Measurements from ENCODE around the gene IKBKG.

The IKBKG gene

GRCh38 chrX:154598656-154599055 lies 51.2 kb downstream of the IKBKG start:
- TF ChIP-seq, protein P1, sequence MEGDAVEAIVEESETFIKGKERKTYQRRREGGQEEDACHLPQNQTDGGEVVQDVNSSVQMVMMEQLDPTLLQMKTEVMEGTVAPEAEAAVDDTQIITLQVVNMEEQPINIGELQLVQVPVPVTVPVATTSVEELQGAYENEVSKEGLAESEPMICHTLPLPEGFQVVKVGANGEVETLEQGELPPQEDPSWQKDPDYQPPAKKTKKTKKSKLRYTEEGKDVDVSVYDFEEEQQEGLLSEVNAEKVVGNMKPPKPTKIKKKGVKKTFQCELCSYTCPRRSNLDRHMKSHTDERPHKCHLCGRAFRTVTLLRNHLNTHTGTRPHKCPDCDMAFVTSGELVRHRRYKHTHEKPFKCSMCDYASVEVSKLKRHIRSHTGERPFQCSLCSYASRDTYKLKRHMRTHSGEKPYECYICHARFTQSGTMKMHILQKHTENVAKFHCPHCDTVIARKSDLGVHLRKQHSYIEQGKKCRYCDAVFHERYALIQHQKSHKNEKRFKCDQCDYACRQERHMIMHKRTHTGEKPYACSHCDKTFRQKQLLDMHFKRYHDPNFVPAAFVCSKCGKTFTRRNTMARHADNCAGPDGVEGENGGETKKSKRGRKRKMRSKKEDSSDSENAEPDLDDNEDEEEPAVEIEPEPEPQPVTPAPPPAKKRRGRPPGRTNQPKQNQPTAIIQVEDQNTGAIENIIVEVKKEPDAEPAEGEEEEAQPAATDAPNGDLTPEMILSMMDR (conservative IDR thresholded peaks at IDR 0.05; ENCODE audit: low read depth): no peak
- POLR2A ChIA-PET (ENCODE audit: low non-redundant PET): no interaction called here
- peak overlapping the region; percentile 98 for H3K27ac ChIP-seq
- no peak for DNase-seq (ENCODE audit: low spot score)
- CTCF ChIA-PET: no interaction called here

DNA sequence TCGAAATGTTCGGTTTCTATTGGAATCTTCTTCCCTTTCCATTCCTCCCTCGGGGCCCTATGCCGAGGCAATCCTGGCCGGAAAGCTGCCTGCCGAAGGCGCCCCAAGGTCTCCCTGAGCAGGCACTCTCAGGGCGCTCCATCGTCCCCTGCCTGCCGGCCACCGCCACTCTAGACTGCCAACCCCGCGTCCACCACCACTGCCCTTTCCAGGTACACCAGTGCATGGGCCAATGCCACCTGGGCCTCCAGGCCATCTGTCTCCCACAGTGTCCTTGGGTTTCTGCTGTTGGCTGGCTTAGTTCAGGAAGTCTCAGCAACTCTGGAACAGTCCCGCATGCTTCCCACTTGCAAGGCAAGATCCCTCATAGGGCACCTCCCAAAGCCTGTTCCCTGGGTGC lies 52.1 kb downstream of the IKBKG start:
- ChIA-PET CTCF (no interaction called here), POLR2A (ENCODE audit: low non-redundant PET) (no interaction called here)
- TF ChIP-seq, protein P1 (conservative IDR thresholded peaks at IDR 0.05; ENCODE audit: low read depth): no peak
- DNase-seq (ENCODE audit: low spot score): no peak
- peak overlapping the region; percentile 98 for H3K27ac ChIP-seq

DNA sequence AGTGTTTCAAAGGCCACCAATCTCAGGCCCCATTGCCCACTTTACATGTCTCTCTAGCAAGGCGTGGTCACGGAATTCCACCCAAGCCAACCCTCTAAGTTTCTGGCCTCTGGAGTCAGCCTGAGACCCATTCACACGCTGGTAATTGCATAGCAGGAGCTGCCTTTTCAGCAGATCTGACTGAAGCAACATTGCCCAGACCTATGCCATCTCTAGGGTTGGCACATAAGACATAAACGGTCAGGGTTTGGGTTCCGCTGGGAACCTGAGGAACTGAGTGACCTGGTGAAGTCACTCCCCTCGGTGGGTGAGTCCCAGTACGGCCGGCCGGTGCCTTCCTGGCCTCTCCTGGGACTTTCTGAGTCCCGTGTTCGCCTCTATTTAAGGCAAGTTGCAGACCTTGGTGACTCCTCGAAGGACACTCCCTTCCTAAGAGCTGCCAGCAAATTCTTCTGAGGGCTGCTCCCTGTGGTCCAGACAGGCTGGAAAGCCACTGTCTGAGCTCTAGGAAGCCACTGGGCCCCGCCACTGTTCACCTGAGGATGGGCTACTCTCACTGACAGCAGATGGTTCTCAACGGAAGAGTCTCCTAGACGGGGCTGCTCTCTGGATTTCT lies 53.4 kb downstream of the IKBKG start:
- ChIA-PET CTCF (no interaction called here), POLR2A (ENCODE audit: low non-redundant PET) (no interaction called here)
- DNase-seq (ENCODE audit: low spot score): no peak
- TF ChIP-seq, protein P1 (conservative IDR thresholded peaks at IDR 0.05; ENCODE audit: low read depth): no peak
- peak overlapping the region; percentile 98 for H3K27ac ChIP-seq

DNA sequence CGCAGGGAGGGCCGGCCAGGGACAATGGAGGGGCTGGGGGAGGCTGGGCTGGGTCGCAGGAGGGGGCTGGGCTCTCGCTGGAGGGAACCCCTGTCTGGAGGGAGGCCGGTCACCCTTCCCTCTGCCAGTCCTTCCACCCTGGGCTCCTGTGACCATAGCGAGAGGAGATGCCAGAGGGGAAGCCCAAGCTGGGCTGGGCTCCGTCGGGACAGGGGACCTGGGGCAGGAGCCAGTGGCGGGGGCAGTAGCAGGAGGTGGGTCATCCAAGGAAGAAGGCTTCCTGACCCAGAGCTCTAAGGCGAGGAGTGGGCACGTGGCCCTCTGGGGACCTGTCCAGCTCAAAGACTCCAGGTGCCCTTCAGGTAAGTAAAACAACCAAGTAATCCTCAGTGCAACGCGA lies 54.8 kb downstream of the IKBKG start:
- TF ChIP-seq, protein P1 (conservative IDR thresholded peaks at IDR 0.05; ENCODE audit: low read depth): no peak

DNA sequence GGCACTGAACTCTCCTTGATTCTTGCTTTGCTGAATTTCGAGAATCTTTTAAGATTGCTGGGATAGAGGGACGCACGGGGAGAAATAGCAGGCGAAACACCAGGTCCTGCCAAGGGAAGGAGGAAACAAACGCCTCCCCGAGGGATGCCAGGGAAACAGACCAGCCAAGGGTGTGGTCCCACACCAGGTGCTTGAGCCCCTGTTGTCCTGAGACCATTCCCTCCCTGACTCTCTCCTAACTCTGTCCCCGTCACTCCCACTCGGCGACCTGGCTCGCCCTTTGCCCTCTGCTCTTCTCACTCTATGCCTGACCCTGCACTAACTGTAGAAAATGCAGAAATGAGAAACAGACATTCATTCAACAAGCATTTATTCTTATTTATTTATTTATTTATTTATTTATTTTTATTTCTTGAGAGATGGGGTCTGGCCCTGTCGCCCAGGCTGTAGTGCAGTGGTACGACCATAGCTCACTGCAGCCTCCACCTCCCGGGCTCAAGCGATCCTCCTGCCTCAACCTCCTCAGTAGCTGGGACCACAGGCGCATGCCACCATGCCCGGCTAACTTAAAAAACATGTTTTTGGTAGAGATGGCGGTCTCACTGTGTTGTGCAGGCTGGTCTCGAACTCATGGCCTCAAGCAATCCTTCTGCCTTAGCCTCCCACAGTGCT lies 55.5 kb downstream of the IKBKG start:
- DNase-seq (ENCODE audit: low spot score): no peak
- TF ChIP-seq, protein P1 (conservative IDR thresholded peaks at IDR 0.05; ENCODE audit: low read depth): no peak
- POLR2A ChIA-PET (ENCODE audit: low non-redundant PET): no interaction called here
- H3K27ac ChIP-seq: peak overlapping the region; percentile 98
- CTCF ChIA-PET: no interaction called here

More for the DNA sequence above, 54.8 kb downstream of the IKBKG start:
- CTCF ChIA-PET: interaction anchor here (0.5 kb wide), 1 partner anchor 1644 kb away, joined by 3 read pairs; no protein-coding TSS in a partner anchor
- H3K27ac ChIP-seq: peak overlapping the region; percentile 98
- POLR2A ChIA-PET (ENCODE audit: low non-redundant PET): no interaction called here
- no peak for DNase-seq (ENCODE audit: low spot score)

DNA sequence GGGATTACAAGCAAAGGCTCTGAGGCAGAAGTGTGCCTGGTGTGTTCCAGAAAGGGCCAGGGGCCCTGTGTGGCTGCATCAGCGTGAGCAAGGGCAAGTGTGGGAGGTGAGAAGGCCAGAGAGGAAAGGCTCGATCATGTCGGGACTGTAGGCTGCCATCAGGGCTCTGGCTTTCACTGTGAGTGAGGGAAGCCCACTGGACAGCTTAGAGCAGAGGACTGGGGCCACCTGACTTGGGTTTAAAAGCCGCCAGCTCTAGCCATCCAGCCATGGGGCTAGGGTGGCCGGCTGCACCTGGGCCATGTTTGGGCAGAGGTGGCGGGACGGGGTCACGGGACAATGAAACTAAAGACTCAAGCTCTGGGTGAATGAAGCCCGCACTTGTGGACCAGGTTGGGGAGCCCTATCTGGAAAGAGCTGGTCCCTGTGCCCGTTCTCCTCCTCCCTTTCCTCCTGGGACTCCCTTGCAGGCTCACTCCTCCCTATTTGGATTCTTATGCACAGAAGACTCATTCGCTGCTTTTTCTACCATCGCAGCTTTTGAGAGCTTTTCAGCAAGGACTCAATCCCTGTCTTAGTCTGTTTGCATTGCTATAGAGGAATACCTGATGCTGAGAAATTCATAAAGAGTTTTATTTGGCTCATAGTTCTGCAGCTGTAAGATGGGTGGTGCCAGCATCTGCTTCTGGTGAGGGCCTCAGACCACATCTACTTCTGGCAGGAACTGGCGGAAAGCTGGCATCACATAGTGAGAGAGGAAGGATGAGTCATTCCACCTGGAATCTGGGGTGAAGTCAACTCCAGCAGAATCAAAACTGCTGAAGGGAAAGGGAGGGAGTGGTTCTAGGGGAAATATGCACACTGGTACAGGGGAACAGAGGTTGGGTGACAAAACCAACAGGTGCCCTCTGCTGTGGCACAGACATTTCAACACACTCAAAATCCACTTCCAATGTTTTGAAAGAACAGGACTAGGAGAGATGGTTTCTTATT lies 56.3 kb downstream of the IKBKG start:
- TF ChIP-seq, protein P1 (conservative IDR thresholded peaks at IDR 0.05; ENCODE audit: low read depth): no peak
- ChIA-PET POLR2A (ENCODE audit: low non-redundant PET) (no interaction called here), CTCF (no interaction called here)
- peak; percentile 65 for DNase-seq (ENCODE audit: low spot score)
- peak overlapping the region; percentile 98 for H3K27ac ChIP-seq
